GM10266 (cell line): ENCODE results near the gene DBP.

Source experiments
- DNase-seq: peaks from one replicate; pipeline ENCODE4 v3.0.0; 2012; ENCODE audit errors: extremely low spot score
- TF ChIP-seq, protein P1 (sequence below): IDR thresholded peaks from 2 replicates; pipeline ENCODE4 v1.5.1; 2012; ENCODE audit warnings: mild to moderate bottlenecking, low read depth; ENCODE audit not compliant: control insufficient read depth, insufficient read depth; ENCODE audit errors: missing control alignments

The DBP gene

DNA sequence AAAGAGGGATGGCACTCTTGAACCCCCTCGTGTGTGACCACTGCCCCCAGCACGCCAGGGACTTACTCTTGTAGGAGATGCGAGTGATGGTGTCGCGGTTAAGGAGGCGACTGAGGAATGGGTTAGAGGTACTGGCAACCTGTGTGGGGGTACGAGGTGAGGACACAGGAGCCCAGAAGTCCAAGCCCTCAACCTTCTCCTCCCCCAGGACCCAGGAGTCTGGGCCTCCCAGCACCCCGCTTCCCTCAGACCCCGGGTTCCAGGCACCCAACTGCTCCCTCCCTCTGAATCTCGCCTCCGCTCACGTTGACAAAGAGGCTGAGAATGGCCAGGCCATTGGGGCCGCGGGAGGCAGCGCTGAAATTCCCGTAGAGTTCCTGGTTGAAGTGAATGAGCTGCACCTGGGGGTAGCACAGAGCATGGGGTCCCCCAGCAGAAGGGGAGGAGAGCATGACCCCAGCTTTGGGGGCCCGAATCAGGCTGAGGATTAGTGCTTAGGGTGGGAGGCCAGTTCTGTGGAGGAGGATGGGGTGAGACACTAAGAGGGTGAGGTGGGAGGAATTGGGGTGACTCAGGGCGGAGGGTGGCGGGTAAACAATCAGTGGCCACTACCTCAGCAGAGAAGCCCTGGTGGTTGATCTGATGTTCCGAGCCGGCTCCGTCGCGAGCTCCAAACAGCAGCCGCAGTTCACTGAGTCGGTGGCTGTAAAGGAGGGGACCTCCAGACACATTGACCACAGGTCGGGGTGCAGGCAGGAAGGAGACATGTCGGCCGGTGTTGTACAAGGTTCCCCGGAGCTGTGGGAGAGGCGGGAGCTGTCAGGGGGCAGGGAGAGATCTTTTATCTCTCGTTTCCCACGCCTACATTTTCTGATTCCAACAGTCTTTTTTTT lies 2.5 kb upstream of the DBP start:
- TF ChIP-seq, protein P1, sequence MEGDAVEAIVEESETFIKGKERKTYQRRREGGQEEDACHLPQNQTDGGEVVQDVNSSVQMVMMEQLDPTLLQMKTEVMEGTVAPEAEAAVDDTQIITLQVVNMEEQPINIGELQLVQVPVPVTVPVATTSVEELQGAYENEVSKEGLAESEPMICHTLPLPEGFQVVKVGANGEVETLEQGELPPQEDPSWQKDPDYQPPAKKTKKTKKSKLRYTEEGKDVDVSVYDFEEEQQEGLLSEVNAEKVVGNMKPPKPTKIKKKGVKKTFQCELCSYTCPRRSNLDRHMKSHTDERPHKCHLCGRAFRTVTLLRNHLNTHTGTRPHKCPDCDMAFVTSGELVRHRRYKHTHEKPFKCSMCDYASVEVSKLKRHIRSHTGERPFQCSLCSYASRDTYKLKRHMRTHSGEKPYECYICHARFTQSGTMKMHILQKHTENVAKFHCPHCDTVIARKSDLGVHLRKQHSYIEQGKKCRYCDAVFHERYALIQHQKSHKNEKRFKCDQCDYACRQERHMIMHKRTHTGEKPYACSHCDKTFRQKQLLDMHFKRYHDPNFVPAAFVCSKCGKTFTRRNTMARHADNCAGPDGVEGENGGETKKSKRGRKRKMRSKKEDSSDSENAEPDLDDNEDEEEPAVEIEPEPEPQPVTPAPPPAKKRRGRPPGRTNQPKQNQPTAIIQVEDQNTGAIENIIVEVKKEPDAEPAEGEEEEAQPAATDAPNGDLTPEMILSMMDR, result no peak
- no peak for DNase-seq

DNA sequence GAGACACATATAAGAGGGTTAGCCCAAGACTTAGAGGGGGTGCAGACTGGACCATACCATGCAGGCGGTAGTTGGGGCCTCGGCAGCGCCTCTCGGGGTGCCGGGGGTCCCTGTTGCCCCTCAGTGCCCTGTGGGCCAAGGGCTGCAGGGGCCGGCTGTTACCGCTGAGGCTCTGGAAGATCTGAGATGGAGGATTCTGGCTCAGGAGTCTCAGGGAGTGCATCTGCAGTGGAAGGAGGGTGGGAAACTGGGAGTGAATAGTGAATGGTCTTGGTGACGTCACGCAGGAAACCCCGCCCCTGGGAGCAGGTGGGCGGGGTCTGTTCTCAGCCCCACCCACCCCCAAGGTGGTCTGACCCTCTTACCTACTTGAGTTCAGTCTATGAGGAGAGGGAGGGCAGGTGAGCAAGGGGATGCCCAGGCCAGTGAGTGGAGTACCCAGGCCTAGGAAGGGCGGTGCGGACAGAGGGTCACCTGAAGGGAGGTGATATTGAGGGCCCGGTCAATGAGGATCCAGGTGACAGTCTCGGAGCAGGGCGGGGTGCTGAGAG lies 1.7 kb upstream of the DBP start:
- no peak for DNase-seq
- TF ChIP-seq, protein P1, result no peak

DNA sequence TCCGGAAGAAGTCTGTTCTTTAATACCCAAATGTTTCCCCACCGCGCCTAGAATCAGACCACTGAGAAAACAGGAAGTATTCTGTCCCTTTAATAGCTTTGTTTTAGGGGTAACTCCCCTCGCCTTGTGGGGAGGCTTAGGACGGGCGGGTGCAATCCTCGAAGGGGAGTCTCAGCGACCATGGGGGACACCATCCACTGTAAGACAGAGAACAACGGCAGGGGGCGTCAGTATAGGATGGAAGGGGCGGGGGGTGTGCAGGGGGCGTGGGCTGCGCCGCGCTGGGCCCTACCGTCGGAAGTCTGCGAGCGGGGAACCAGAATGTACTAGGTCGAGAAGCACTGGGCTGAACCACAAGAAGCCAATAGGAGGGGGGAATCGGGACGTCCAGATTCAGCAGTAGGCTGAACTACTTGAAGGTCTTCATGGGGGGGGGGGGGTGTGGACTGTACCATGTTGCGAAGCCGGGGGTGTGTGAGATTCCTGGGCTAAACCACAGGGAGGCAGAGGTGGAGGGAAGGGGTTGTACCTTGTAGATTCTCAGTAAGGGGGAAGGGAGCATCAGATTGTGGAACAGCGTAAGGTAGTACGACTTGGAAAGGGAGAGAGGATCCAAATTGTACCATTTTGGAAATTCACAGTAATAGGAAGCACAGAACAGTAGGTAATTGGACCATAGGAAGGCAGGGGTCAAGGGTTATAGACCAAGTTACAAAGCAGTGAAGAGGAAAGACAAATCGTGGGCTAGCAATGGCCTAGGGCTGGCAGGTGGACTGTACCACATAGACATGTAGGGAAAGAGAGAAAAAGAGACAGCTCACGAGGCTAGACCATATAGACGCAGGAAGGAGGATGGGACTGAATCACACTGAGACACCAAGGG lies 1.0 kb upstream of the DBP start:
- peak; percentile 86 for DNase-seq
- TF ChIP-seq, protein P1, result peak; percentile 13

DNA sequence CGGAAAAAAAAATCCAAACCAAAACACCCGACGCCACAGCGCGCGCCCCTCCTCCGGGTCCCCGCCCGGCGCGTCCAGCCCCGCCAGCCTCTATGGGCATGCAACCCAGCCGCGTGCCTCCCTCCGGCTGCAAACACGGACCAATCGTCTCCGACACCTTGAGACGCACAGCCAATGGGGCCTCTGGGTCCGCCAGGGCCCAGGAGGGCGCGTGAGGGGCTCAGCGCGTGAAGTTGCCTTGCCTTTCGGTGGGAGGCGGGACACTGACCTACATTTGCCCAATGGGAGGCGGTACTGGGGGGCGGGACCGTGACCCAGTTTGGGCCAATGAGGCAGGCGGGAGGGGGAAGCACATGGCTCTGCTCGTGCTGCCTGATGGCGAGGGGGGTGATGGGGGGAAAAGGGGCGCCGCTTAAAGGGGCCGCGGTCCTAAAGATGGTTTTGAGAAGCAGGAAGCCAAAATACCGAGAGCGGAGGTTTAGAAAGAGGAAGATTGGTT lies 319 bp upstream of the DBP start:
- peak; percentile 96 for DNase-seq
- TF ChIP-seq, protein P1, result no peak

DNA sequence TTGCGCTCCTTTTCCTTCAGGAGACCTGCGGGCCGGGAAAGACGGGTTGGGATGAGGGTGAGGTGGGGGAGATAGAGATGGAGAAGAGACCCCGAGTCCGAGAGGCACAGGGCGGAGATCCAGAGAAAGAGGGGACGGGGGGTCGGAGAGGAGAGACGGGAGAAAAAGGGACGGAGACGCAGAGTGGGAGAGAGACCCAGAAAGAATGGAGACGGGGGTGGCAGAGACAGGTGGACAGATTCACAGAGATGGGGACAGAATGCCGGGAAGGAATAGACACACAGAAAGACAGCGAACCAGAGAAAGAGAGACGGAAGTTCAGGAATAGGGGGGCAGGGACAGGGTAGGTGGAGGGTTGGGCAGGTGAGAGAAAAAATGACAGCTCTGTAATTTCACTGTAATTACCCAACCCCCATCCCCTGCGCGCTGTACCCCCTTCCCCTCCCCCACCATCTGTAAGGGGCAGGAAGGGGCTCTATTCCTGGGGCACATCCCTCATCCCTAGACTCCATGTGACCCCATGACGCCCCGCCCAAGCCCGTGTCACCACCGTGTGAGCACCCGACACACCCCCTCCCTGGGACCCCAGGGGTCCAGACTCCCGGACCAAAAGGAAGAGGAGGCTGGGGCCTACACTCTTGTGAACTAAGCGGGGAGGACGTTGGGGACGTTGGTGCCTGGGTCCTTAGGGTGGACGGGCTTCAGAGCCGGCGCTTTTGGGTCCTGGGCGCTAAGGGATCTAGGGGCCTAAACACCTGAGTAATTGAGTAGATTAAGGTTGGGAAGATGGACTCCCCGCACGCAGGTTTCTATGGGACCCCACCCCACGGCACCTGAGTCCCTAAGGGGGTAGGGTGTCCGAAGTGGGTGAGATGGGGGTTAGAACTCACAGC lies 967 bp downstream of the DBP start:
- TF ChIP-seq, protein P1, result no peak
- no peak for DNase-seq

DNA sequence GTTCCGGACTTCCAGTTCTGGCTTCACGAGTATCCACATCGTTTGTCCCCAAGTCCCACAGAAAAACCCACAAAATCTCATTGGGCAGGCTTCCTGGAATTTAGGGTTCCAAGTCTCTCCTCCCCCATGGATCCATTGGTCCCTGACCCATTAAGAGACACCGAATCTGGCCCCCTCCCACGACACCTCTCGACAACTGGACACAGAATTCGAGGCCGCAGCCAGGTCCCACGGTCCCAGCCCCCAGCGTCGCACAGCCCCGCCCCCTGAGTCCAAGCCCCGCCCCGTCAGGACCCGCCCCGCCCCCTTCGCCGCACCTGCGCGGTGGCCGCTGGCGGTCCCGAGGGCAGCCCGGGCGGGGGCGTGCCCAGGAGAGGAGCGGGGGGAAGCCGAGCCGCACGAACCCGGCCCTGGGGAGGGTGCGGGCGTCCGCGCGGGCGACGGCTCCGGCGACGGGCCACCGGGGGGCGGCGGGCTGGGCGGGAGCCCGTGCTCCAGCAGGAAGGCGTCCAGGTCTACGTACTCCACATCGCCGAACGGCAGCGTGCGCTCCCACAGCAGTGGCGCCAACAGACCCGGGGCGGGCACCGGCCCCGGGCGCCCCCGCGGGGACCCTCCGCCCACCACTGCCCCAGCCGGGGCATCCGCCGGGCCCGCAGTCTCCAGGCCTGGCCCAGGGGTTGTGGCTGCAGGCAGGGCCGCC lies 1.8 kb downstream of the DBP start:
- peak; percentile 94 for DNase-seq
- TF ChIP-seq, protein P1, result no peak
